Posterior vena cava (tissue), 2 donors: Measurements from ENCODE around the gene VPS52. TPM values are rescaled to one million over a fixed set of nuclear protein-coding genes. Genes with fewer than 3 reads are reported as not detected.

ENCODE experiments used
- DNase-seq: peaks from one replicate; pipeline ENCODE4 v3.0.0-alpha.2; 2020; ENCODE audit warnings: low spot score
- intact Hi-C, 2 donors: fragments of 100-400 bp; cut with DNase I; formaldehyde crosslinking; loops; one replicate each; pipeline versions ENCODE4 v1.14.1 to v1.14.2; 2022 to 2023
- long read RNA-seq, 2 donors: library from polyadenylated mRNA; unstranded; transcript quantifications; one replicate each; pipeline ENCODE4 v2.0.0, GENCODE V29; 2020 to 2021
- total RNA-seq, 2 donors: library from RNA; stranded (reverse); fragmentation: NEBNext Ultra II Directional; extraction: Animal tissue kit (Norgen Biotek cat#: 25700); gene quantifications; one replicate each; pipeline ENCODE4 v1.2.1, GENCODE V29; 2021
- donor health status: DM: yes; HTN: yes; CAD: no.
- donor health status: DM: yes; HTN: yes; CAD: no.

VPS52 gene
- total RNA-seq: 10 to 100 TPM; 27.8 to 44.0 TPM
- long read RNA-seq, donor 1, partial matches to known transcripts: 5 of 9 reads
- long read RNA-seq, donor 1, other reads (novel, unspliced or antisense): 0 of 9 reads
- long read RNA-seq, donor 2, transcript VPS52-212 (20 exons, 2,960 nt): major isoform, 11 of 20 reads
- long read RNA-seq, donor 2, partial matches to known transcripts: 8 of 20 reads
- long read RNA-seq, donor 2, other reads (novel, unspliced or antisense): 1 of 20 reads

DNA sequence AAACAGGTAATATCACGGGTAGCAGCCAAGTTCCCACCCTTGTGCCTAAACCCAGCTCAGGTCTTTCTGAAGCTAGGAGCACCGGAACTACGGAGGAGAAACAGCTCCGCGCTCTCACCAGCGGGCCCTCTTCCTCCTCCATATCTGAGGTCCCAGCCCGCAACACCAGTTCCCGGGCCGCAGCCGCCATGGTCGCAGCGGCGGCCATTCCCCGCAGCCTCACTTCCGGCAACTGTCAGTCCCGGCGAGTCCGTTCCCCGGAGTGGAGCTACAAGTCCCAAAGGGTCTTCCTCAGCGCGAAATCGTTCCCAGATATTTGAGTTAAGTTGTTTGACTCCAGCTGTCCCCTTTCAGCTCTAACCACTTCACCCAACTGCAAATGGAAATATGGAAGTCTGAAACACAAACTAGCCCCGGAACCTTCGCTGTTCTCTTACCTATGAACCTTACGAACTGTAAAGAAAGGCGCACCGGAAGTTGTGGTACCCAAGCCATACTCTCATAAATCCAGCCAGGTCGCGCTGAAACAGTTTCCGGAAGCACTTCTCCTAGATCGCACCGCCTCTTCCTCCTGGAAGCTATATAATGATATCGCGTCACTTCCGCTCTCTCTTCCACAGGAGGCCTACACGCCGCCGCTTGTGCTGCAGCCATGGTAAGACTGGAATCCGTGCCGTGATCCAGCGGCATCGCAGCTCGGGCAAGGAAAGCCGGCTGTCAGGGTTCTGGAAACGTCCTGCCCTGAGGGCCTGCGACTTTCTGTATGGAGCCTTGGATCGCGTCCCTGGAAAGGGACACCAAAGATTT is at the start of gene VPS52, which contains the start of gene RPS18:
TSS of gene VPS52 (minus strand) at position 409 of the 807 bp plus-strand sequence. CDS start at position 208, 201 bp downstream.
TSS of gene RPS18 (plus strand) at position 608 of the 807 bp plus-strand sequence. CDS start at position 653, 45 bp downstream.
- DNase-seq: peak; percentile 97
- intact Hi-C loops: no loop called here

GRCh38 chr6:33321227-33321626 is 49.6 kb upstream of the VPS52 start:
- DNase-seq: no peak
- intact Hi-C loops: no loop called here

- DNase-seq: peak; percentile 92
- intact Hi-C loops: no loop called here
Measured at GRCh38 chr6:33320315-33321181, 48.9 kb upstream of the VPS52 start.

GRCh38 chr6:33319939-33320314 is 48.3 kb upstream of the VPS52 start:
- DNase-seq: no peak
- intact Hi-C loops: no loop called here

GRCh38 chr6:33318426-33319073 is 46.9 kb upstream of the VPS52 start:
- intact Hi-C loops: no loop called here
- no peak for DNase-seq

- intact Hi-C loops: no loop called here
- DNase-seq: peak; percentile 99
Measured at GRCh38 chr6:33317669-33318425, 46.2 kb upstream of the VPS52 start, which contains the start of gene ZBTB22. Gene ZBTB22 (minus strand): TSS chr6:33317744. CDS start chr6:33316916, 828 bp downstream.

DNA sequence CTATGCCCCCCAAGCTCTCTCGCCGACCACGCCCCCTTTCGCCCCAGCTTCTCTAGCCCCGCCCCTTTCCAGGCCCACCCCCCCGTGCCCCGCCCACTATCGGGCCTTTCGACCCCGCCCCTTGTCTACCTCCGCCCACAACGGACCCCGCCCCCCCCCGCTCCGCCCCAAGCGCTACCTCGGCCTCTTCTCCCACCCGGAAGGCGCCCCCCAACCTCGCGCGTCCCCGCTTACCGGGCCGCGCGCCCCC is 45.7 kb upstream of the VPS52 start:
- intact Hi-C loops: no loop called here

GRCh38 chr6:33316603-33317418 is 45.1 kb upstream of the VPS52 start:
- intact Hi-C loops: no loop called here
- DNase-seq: no peak

More for the DNA sequence above, 45.7 kb upstream of the VPS52 start:
- DNase-seq: peak; percentile 88

DNA sequence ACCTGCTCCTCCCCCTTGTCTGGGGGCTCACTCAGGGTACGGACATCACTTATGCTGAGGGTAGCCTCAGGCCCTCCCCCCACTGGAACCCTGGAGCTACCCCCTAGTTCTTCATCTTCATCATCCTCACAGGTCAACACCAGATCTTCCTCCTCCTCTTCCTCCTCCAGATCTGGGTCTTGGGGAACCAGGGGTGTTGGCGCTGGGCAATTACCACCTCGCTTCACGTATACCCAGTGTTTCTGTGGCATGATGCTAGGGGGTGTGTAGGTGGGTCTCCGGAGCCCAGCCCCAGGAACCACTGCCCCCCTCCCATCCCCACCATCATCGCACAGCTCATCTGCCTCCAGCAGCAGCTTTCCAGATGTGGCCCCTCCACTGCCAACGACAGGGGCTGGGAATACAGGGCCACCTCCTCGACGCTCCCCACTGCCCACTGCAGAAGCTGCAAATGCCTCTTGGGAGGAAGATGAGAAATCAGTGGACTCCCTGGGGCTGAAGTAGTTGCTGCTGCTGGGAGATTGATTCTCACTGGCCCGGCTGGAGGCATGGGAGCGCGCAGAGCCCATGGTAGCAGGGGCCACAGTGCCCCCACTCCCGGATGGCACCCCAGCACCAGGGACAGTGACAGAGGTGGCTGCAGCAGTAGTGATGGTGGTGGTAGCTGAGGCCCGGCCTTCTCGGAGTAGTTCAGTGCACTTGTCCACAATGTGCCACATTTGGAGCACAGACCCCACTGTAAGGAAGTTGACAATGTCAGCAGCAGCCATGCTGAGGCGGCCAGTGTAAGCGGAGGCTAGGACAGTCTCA is 44.3 kb upstream of the VPS52 start:
- peak; percentile 77 for DNase-seq
- intact Hi-C loops: no loop called here

- intact Hi-C loops: no loop called here
- DNase-seq: peak; percentile 84
Measured at GRCh38 chr6:33314943-33315792, 43.5 kb upstream of the VPS52 start.

DNA sequence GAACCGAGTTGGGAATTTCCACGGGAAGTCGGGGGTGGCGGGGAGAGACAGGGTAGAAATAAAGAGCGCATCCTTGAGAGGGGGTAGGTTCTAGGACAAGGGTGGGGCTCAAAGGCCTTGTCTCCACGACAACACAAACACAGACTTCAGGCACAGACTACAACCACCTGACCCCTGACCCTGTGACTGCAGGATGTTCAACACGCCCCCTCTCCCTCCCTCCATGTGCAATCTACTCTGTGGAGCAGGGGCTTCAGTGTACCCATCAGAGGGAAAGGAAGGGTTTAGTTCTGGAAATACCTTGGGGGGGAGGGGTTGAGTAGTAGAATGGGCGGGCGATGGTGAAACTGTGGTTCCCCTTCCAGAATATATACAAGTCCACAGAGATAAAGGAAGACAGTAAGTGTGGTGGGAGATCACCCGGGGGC is 42.9 kb upstream of the VPS52 start:
- intact Hi-C loops: no loop called here
- peak; percentile 88 for DNase-seq

GRCh38 chr6:33313709-33314514 is 42.2 kb upstream of the VPS52 start, which contains the start of gene TAPBP:
Gene TAPBP (minus strand): TSS chr6:33314078. CDS start chr6:33314041, 37 bp downstream.
- intact Hi-C loops: no loop called here
- peak; percentile 87 for DNase-seq

- intact Hi-C loops: no loop called here
- no peak for DNase-seq
Measured at GRCh38 chr6:33313105-33313708, 41.5 kb upstream of the VPS52 start.

- intact Hi-C loops: no loop called here
- peak; percentile 79 for DNase-seq
Measured at GRCh38 chr6:33312361-33313104, 40.9 kb upstream of the VPS52 start.
